ENCODE data around the gene SERP1.

DNA sequence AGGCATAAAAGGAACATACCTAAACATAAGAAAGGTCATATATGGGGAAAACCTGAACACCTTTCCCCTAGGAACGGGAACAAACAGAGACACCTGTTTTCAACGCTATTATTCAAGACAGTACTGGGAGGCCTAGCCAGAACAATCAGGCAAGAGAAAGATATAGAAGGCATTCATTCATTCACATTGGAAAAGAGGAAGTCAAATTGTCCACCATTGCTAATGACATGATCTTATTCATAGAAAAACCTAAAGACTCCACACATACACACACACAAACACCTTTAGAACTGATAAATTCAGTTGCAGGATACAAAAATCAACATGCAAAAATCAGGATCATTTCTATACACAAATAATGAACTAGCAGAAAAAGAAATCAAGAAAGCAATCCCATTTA lies 36.5 kb downstream of the SERP1 start:
- TF ChIP-seq, protein P1, sequence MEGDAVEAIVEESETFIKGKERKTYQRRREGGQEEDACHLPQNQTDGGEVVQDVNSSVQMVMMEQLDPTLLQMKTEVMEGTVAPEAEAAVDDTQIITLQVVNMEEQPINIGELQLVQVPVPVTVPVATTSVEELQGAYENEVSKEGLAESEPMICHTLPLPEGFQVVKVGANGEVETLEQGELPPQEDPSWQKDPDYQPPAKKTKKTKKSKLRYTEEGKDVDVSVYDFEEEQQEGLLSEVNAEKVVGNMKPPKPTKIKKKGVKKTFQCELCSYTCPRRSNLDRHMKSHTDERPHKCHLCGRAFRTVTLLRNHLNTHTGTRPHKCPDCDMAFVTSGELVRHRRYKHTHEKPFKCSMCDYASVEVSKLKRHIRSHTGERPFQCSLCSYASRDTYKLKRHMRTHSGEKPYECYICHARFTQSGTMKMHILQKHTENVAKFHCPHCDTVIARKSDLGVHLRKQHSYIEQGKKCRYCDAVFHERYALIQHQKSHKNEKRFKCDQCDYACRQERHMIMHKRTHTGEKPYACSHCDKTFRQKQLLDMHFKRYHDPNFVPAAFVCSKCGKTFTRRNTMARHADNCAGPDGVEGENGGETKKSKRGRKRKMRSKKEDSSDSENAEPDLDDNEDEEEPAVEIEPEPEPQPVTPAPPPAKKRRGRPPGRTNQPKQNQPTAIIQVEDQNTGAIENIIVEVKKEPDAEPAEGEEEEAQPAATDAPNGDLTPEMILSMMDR (IDR thresholded peaks at IDR 0.05; ENCODE audit: insufficient read depth, low read depth, low read length): no peak
- no peak for TF ChIP-seq EZH2 (IDR thresholded peaks at IDR 0.05; ENCODE audit: insufficient read depth, low read length)
